Raji (cell line): ENCODE measurements around the gene LRP4.

Experiments
- POLR2A ChIP-seq: IDR thresholded peaks from 2 replicates; pipeline ENCODE4 v1.6.1; 2011; ENCODE audit warnings: low read depth, low read length, control low read depth; ENCODE audit not compliant: insufficient read depth

The LRP4 gene

DNA sequence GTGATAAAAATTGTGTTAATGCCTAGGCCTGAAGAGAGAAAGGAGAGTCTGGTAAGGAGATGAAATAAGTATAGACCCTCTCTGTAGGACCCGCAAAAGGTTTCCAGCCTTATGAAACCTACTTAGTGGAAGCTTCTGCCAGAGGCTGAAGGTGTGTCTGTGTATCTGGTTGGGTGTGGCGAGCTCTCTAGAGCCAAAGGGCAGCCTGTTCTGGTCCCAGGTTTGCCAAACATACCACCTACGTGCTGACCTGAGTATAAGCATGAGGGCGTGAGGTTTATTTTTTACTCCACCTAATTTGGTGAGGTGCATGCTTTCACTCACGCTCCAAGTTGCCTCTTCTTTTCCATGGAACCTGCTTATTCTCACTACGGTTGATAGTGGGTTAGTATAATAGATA lies 23.8 kb upstream of the LRP4 start:
- no peak for TF ChIP-seq POLR2A

DNA sequence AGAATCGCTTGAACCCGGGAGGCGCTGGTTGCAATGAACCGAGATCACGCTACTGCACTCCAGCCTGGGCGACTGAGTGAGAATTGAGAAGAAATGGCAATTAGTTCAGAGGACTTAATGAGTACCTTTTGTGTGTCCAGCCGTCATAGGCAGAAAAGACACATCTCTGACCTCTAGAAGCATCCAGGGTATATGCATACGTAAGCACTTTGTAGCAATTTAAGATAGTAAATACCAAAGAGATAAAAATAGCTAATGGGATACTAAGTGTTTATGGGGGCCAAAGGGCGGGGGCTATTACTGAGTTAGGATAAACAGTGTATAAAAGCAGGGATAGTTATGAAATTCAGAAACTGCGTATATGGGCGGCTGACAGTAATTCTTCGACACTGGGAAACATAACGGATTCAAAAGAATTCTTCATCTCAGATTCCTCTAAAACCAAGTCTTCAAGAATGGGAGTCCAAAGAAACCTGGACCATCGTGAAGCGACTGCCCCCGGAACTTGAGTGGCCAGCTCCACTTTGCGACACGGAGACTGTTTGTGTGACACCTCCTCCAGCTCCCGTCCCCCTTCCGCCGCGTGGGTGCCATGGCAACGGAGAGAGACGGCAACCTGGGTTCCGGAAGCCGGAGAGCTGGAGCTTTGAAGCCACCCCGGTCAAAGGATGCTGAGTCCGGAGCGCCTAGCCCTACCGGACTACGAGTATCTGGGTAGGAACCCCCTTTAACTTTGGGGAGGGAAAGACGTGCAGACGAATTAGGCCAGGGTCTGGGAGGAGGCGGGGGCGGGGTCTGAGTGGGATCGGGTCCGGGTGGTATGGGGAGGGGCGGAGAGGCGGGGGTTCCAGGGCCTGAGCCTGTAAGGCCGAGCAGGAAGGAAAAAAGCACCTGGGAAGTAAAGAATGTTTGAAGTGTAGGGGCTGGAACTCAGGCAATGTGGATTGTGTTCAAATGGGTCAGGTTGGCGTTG lies 18.1 kb upstream of the LRP4 start, which contains the start of gene CSTPP1:
TSS of gene CSTPP1 (plus strand) at position 624 of the 973 bp plus-strand sequence. CDS start at position 669, 45 bp downstream.
- peak; percentile 60 for TF ChIP-seq POLR2A

DNA sequence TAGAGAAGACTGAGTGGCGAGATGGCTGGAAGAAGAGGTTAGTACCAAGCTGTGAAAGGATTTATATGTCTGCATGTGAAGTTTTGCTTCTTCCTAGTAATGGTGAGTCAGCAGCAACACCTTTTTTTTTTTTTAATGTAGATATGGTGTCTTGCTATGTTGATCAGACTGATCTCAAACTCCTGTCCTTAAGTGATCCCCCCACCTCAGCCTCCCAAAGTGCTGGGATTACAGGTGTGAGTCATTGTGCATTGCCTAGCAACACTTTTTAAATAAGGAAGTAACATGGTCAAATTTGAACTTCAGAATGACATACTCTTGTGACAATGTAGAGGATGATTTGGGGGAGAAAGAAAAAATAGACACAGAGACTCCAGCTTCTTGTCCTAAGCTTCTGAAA lies 11.7 kb upstream of the LRP4 start:
- TF ChIP-seq POLR2A = no peak

DNA sequence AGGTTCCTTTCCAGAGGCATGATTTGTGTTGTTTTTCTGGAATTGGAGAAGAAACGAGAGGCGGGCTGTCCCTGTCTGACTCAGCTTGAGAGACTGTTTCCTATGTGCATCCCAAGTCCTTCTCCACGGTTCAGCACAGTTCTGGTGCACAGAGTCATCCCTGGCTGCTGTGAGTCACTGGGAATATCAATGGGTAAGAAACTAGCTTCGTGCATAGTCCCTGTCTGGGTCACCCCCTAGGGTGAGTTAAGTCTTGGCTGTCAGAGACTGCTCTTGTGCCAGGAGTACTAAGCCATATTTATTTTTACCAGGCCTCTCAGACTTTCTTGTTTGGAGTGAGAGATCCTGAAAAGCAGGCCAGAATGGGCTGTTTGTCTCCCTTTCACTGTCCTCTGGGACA lies 2.4 kb upstream of the LRP4 start:
- no peak for TF ChIP-seq POLR2A

DNA sequence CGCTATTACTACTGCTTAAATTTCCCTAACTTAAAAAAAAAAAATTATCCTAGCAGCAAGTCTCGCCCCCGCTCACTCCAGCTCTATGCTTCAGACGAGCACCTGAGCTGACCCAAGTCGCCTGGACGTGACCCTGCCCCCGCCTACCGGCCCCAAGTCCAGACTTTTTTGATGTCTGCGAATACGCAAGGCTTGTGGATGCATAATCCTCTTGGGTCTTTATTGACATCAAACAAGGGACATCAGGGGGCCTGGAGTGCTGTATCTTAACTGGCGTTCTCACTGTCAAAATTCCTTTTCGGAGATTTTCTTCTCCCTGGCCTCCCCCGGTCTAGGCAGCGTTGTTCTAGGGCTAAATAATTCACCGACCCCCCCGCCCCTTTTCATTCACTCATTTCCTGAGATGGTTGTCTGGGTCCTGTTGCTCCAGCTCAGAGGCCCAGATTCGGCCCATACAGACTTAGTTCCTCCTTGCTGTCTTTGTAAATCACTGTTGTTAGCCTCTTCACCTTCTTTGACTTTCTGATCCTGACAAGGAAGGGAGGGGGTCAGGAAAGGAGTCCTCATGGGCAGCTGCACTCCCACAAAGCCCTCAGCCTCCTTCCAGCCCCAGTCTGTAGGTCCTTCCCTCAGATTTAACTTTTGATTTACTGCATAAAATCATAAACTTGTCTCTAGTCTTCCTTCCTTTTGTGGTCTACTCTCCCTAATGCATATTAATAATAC lies 601 bp upstream of the LRP4 start:
- TF ChIP-seq POLR2A = no peak

DNA sequence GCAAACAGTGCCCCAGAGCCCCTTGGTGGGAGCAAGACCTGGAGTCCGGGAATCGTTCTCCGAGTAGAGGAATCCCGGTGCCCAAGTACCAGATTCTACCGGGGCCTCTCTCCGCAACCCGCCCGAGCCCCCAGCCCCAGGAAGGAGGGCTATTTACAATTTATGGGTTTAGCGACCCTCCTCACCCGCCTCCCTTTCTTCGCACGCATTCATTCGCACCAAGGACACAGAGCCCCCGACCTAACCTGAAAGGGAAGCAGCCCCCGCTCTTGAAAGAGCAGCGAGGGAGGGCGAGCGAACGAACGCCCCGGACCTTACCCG lies 628 bp downstream of the LRP4 start:
- TF ChIP-seq POLR2A = no peak

DNA sequence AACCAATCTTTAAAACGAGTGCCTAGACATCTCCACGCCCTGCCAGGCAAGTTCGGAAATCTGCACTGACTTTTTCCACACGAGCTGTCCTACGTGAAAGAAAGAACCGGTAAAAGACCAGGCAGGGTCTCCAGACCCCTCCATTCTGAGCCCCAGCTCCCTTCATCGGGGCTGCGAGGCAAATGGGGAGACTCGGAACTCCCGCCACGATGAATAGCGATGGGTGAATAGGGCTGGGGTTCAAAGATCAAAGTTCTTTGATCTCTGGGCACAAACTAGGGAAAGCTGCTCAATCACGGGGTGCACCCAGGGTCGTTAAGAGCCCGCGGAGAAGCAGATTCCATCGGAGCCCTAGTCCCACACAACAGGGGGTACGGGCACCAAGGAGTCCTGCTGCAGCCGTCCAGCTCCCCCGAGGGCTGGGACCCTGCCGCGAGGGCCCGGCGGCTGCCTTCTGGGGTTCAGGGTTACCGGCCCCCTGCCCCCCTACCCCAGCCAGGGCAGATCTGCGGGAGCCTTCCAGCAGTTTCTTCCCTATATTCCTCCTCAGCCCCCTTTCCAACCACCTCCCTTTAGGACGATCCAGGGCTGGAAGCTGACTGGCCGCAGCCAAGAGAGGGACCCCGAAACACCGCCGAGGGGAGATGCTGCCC lies 1.1 kb downstream of the LRP4 start:
- TF ChIP-seq POLR2A = no peak

DNA sequence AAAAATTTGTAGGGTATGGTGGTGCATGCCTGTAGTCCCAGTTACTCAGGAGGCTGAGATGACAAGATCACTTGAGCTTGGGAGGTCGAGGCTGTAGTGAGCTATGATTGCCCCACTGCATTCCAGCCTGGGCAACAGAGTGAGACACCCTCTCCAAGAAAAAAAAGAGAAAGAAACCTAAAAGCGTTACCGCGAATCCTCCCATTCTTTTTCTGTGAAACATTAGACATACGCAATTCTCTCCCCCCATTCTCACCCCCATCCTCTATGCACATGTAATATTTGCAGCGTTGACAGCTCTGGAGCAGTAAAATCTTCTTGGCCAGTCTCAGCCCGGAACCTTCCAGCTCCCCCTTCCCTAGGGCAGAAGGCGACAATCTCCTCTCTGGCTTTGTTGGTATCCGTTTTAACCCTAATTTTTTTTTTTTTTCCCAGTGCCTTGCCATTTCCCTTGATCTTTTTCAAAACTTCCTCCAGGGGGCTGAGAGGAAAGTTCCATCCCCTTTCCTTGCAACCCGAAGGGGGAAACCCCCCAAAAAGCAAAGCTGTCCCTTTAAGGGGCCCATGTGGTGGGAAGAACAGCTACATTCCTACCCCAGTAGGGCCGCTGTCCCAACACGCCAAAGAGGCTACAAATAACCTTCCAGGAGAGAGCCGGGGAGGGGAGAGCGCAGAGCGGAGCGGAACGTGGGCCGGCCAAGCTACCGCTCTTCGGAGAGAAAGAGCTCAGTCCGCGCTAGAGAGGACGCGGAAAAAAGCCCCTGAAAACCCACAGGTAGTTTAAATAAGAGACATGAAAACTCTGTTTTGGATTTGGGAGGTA lies 1.9 kb downstream of the LRP4 start:
- TF ChIP-seq POLR2A = no peak

DNA sequence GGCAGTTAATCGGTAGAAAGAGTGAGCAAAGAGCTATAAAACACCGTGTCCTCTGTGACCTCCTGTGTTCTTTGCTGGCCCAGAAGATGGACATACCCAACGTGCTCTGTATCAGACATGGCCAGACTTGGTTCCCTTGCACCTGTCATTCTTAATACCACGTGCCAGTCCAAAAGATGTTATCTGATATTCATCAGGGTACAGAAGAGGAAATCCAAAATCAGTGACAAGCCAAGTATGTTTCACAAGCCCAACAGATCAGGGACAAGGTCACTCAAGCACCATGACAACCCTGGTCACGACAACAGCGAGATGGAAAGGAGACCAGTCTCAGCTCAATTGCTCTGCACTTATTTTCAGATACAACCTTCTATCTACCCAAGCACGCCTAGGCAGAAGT lies 3.4 kb downstream of the LRP4 start:
- no peak for TF ChIP-seq POLR2A

DNA sequence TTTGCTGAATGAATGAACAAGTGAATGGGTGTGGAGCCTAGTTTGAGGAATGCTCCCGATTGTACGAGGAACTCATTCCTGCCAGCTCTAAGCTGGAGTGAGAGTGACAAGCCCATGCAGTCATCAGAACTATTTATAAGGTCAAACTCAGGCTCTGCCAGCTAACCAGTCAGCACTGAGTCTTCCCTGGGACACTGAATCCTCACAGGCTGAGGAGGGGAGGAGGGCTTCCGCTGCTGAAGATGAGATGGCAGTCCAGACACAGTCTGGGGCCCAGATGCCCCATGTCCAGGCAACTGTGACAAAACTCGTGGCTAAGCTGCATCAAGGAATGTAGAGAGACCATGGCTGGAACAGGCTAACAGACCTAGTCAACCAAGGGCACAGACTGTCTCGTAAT lies 4.0 kb downstream of the LRP4 start:
- no peak for TF ChIP-seq POLR2A

DNA sequence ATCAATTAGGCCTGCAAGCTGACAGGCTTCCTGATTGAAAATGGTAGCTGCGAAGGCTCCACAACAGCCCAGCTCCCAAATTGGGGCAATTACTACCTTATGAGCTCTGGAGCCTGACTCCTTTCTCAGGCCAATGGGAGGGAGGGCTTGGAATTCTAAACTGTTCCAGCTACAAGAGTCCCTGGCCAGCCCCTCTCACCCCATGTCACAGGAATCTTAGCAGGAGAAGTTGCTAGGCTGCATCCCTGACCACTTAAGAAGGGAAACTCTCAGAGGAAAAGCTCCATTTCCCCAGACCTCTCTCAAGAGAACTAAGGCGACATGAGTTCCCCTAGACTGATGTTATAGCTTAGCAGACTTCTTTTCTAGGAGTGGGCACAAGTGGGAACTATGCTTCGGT lies 4.9 kb downstream of the LRP4 start:
- no peak for TF ChIP-seq POLR2A

DNA sequence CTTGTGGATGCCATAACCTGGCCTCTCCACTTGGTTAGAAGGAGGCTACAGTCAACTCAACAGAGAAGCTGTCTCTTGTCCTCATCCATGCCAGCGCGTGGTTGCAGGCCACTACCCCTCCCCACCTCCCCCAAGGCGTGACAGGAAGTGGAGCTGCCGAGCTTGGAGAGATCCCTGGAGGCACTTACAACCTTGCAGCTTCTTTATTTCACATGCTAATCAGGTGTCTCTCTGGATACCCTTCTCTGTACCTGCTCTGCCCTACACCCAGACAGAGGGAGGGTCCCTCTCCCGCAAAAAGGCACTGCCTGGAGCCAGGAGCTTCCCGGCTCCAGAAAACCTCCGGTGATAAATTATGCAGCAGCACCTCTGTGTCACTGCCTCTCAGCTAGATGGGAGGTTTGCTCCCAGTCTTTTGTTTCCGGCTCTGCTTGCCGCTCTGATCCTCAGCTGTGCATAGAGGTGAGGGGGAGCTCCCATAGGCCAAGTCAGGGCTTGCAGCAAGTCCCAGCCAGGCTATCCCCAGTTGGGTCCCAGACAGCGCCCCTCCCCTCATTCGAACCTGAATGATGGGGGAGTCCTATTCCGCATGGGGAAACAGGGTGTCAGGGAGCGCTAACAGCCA lies 5.7 kb downstream of the LRP4 start:
- TF ChIP-seq POLR2A = no peak

DNA sequence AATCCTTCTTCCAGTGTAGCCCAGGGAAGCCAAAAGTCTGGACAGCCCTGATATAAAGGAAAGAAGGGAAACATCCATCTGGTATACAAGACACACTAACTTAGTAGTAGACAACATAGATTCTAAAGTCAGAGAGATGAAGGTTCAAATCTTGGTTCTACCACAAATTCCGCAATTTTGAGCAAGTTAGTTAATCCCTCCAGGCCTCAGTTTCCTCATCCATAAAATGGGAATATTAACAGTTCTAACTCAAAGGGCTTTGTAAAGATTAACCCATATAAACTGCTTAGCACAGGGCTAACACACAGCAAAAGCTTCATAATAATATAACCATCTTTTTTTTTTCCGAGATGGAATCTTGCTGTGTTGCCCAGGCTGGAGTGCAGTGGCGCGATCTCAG lies 10.7 kb downstream of the LRP4 start:
- TF ChIP-seq POLR2A = no peak

DNA sequence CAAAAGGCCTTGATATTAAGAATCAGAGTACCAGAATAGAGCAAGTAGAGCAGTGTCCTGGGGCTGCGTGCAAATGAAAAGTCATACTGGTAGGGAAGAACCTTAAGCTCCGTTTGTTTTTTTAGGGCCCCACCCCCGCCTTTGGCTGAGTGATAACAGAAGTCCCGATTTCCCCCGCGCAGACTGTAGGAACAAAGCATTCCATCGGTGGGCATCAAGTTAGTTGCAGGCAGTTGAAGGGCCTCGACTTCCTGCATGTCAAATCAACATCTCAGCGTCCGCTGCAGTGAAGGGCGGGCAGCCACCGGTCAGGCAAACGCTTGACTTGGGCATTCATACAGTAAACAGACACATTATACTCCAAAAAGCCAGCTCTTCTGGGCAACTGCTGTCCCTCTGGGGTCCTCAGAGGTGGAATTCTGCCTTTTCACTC lies 11.7 kb downstream of the LRP4 start:
- TF ChIP-seq POLR2A = no peak
